Measurements from ENCODE around the gene NPHP4. TPM values are rescaled to one million over a fixed set of nuclear protein-coding genes. Genes with fewer than 3 reads are reported as not detected.
"Not testable (repeated sequence)": the region's sequence is repeated elsewhere in the genome, so short reads cannot be mapped to it uniquely, and the experiment has no call there.

Gene NPHP4
- total RNA-seq, 1 donor from 2014 or later = 33.2 TPM

GRCh38 chr1:5901150-5901549 is 91.1 kb downstream of the NPHP4 start:
- H3K4me3 Mint-ChIP-seq = no peak overlapping the region
- peaks cover 18% of the 10 kb centered on the region for H3K36me3 Mint-ChIP-seq (ENCODE audit: low read depth)
- H3K27ac Mint-ChIP-seq (ENCODE audit: unreplicated experiment) = no peak overlapping the region
- no peaks in the 10 kb centered on the region for H3K9me3 Mint-ChIP-seq
- peaks cover 19% of the 10 kb centered on the region for H3K4me1 Mint-ChIP-seq
- no peak for DNase-seq (ENCODE audit: low read depth, low spot score)
- H3K27me3 Mint-ChIP-seq (ENCODE audit: low read depth) = no peaks in the 10 kb centered on the region
- TF ChIP-seq CTCF (conservative IDR thresholded peaks at IDR 0.05) = no peak

GRCh38 chr1:5898266-5898665 is 94.0 kb downstream of the NPHP4 start:
- Mint-ChIP-seq H3K27me3 (ENCODE audit: low read depth) (no peaks in the 10 kb centered on the region), H3K4me3 (no peak overlapping the region)
- TF ChIP-seq CTCF (conservative IDR thresholded peaks at IDR 0.05) = no peak

GRCh38 chr1:5896706-5897660 is 95.2 kb downstream of the NPHP4 start:
- Mint-ChIP-seq H3K9me3 (peaks cover 7% of the 10 kb centered on the region), H3K27me3 (ENCODE audit: low read depth) (no peaks in the 10 kb centered on the region), H3K4me3 (peak overlapping the region; percentile 11), H3K4me1 (peaks cover 37% of the 10 kb centered on the region), H3K27ac (ENCODE audit: unreplicated experiment) (peak overlapping the region; percentile 39), H3K36me3 (ENCODE audit: low read depth) (peaks cover 20% of the 10 kb centered on the region)
- DNase-seq (ENCODE audit: low read depth, low spot score) = no peak
- no peak for TF ChIP-seq CTCF (conservative IDR thresholded peaks at IDR 0.05)

More at GRCh38 chr1:5898266-5898665, 94.0 kb downstream of the NPHP4 start:
- DNase-seq (ENCODE audit: low read depth, low spot score) = no peak
- Mint-ChIP-seq H3K27ac (ENCODE audit: unreplicated experiment) (no peak overlapping the region), H3K4me1 (peaks cover 30% of the 10 kb centered on the region), H3K9me3 (peaks cover 4% of the 10 kb centered on the region), H3K36me3 (ENCODE audit: low read depth) (peaks cover 22% of the 10 kb centered on the region)

GRCh38 chr1:5895446-5896406 is 96.5 kb downstream of the NPHP4 start:
- H3K9me3 Mint-ChIP-seq = peaks cover 7% of the 10 kb centered on the region
- no peaks in the 10 kb centered on the region for H3K27me3 Mint-ChIP-seq (ENCODE audit: low read depth)
- no peak overlapping the region for H3K27ac Mint-ChIP-seq (ENCODE audit: unreplicated experiment)
- no peak for DNase-seq (ENCODE audit: low read depth, low spot score)
- peaks cover 18% of the 10 kb centered on the region for H3K36me3 Mint-ChIP-seq (ENCODE audit: low read depth)
- no peak for TF ChIP-seq CTCF (conservative IDR thresholded peaks at IDR 0.05)
- peaks cover 48% of the 10 kb centered on the region for H3K4me1 Mint-ChIP-seq
- no peak overlapping the region for H3K4me3 Mint-ChIP-seq

GRCh38 chr1:5893699-5894278 is 98.4 kb downstream of the NPHP4 start:
- DNase-seq (ENCODE audit: low read depth, low spot score) = peak; percentile 45
- not testable (repeated sequence) for H3K4me3 Mint-ChIP-seq; H3K27me3 Mint-ChIP-seq (ENCODE audit: low read depth); H3K9me3 Mint-ChIP-seq; H3K27ac Mint-ChIP-seq (ENCODE audit: unreplicated experiment)
- peak; percentile 52 for TF ChIP-seq CTCF (conservative IDR thresholded peaks at IDR 0.05)
- H3K36me3 Mint-ChIP-seq (ENCODE audit: low read depth) = peaks cover 20% of the 10 kb centered on the region
- peaks cover 67% of the 10 kb centered on the region for H3K4me1 Mint-ChIP-seq

Measured in neural crest cell (in vitro differentiated cells).